HG03378 (cell line): Measurements from ENCODE around the gene LGI2.

Experiments used
- ATAC-seq: cut with Tn5 transposase; IDR thresholded peaks from one replicate; pipeline ENCODE4 v1.9.1; 2021; ENCODE audit warnings: mild to moderate bottlenecking, moderate library complexity; ENCODE audit not compliant: unreplicated experiment

LGI2 gene

GRCh38 chr4:24968992-24969391 lies 61.8 kb downstream of the LGI2 start:
- ATAC-seq = no peak

- ATAC-seq = no peak
These were observed 62.5 kb downstream of the LGI2 start for GRCh38 chr4:24968278-24968677.

- ATAC-seq = no peak
These were observed 63.4 kb downstream of the LGI2 start for GRCh38 chr4:24967346-24967745.

GRCh38 chr4:24966076-24966475 lies 64.7 kb downstream of the LGI2 start:
- ATAC-seq = no peak

- no peak for ATAC-seq
These were observed 65.1 kb downstream of the LGI2 start for GRCh38 chr4:24965627-24966026.

- ATAC-seq = no peak
These were observed 67.5 kb downstream of the LGI2 start for GRCh38 chr4:24963277-24963676.

GRCh38 chr4:24957886-24958285 lies 72.9 kb downstream of the LGI2 start:
- no peak for ATAC-seq

GRCh38 chr4:24956763-24957162 lies 74.0 kb downstream of the LGI2 start:
- ATAC-seq = no peak

GRCh38 chr4:24956091-24956490 lies 74.7 kb downstream of the LGI2 start:
- ATAC-seq = no peak

GRCh38 chr4:24952667-24953066 lies 78.1 kb downstream of the LGI2 start:
- no peak for ATAC-seq

GRCh38 chr4:24949970-24950369 lies 80.8 kb downstream of the LGI2 start:
- ATAC-seq = no peak
